Measurements from ENCODE around the gene TIMM44.

- TF ChIP-seq GATA3 (IDR thresholded peaks at IDR 0.05; ENCODE audit: low read depth, low read length) (no peak), GATA2 (IDR thresholded peaks at IDR 0.05; ENCODE audit: low read depth, low read length) (no peak)
These were observed 10.1 kb downstream of the TIMM44 start for GRCh38 chr19:7933411-7933810.

Data from SH-SY5Y (cell line).